IMR-90 (cell line): Measurements from ENCODE around the gene CNPY4. TPM values are rescaled to one million over a fixed set of nuclear protein-coding genes. Genes with fewer than 3 reads are reported as not detected.
A peak's percentile ranks its signal among the peaks of the same experiment; 100 is the strongest.

Source experiments
- NFE2L2 ChIP-seq: fragments of 150-350 bp; IDR thresholded peaks from 2 replicates; pipeline ENCODE4 v1.6.1; 2016; ENCODE audit warnings: low read depth, mild to moderate bottlenecking, low read length
- RAD21 ChIP-seq: IDR thresholded peaks from 2 replicates; pipeline ENCODE4 v1.6.1; 2012; ENCODE audit warnings: low read length, improper control_type of control experiment
- polyA plus RNA-seq, 3 experiments: library from polyadenylated mRNA; depleted of rRNA; stranded (reverse); fragments of >200 nt; gene quantifications; 2 replicates each; pipeline ENCODE4 v1.2.3, GENCODE V29; 2012; ENCODE audit warnings: low replicate concordance in 1 of 3
- total RNA-seq: library from RNA; depleted of rRNA; stranded (reverse); fragments of >200 nt; gene quantifications from 2 replicates; pipeline ENCODE4 v1.2.3, GENCODE V29; 2012
- TF ChIP-seq, protein P1 (sequence below): fragments of 150-350 bp; IDR thresholded peaks from 2 replicates; pipeline ENCODE4 v1.6.1; 2017; ENCODE audit warnings: mild to moderate bottlenecking, antibody characterized with exemption, low read length, low read depth
- TF ChIP-seq, protein P2 (sequence below): conservative IDR thresholded peaks from 2 replicates; pipeline ENCODE4 v1.5.1; 2012; ENCODE audit warnings: mild to moderate bottlenecking, low read depth, low read length, improper control_type of control experiment

CNPY4 gene
- total and polyA plus RNA-seq, 2 of the 4 experiments (the other 2 are of a cell fraction): 13.3 to 21.9 TPM

DNA sequence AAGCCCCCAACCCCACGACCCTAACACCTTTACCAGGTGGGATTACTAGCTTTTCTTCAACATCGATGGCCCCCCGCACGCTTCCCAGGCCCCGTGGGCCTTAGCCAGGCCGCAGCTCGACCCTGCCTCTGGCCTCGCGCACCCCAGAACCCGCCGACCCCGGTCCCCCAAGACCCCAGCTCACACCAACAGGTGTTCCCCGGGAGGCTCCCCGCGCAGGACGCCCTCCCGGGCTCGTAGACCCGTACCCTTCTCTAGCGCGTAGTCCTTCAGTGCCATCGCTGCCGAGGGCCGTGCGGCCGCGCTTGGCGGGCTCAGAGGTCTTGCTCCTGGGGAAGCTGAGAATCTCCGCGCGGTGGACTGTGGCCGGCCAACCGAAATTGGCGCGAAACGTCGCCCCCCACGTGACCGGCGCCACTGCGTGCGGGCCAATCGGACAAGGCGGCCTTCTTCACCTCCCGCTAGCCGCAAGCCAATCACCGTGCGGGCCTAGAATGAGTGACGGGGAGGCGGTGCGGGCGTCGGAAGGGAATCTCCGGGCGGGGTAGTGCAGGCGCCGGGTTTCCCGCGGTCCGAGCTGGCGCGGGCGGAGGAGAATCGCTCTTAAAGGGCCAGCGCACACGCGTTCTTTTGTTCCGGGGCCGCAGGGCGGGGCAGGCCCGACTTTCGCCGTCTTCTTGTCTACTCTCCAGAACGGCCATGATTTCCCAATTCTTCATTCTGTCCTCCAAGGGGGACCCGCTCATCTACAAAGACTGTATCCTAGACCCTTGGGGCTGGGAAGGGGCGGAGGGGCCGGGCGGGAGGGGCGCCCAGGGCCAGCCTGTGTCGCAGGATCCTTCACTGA lies 18.2 kb upstream of the CNPY4 start, which contains the start of the genes AP4M1 and MCM7 (continued):
- TF ChIP-seq, protein P1, sequence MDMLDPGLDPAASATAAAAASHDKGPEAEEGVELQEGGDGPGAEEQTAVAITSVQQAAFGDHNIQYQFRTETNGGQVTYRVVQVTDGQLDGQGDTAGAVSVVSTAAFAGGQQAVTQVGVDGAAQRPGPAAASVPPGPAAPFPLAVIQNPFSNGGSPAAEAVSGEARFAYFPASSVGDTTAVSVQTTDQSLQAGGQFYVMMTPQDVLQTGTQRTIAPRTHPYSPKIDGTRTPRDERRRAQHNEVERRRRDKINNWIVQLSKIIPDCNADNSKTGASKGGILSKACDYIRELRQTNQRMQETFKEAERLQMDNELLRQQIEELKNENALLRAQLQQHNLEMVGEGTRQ: peak; percentile 99
- TF ChIP-seq, protein P2, sequence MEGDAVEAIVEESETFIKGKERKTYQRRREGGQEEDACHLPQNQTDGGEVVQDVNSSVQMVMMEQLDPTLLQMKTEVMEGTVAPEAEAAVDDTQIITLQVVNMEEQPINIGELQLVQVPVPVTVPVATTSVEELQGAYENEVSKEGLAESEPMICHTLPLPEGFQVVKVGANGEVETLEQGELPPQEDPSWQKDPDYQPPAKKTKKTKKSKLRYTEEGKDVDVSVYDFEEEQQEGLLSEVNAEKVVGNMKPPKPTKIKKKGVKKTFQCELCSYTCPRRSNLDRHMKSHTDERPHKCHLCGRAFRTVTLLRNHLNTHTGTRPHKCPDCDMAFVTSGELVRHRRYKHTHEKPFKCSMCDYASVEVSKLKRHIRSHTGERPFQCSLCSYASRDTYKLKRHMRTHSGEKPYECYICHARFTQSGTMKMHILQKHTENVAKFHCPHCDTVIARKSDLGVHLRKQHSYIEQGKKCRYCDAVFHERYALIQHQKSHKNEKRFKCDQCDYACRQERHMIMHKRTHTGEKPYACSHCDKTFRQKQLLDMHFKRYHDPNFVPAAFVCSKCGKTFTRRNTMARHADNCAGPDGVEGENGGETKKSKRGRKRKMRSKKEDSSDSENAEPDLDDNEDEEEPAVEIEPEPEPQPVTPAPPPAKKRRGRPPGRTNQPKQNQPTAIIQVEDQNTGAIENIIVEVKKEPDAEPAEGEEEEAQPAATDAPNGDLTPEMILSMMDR: no peak
- TF ChIP-seq NFE2L2 (no peak), RAD21 (no peak)
